HFFc6 (cell line): Measurements from ENCODE around the gene PIGU. TPM values are rescaled to one million over a fixed set of nuclear protein-coding genes. Genes with fewer than 3 reads are reported as not detected.

Experiments
- DNase-seq: peaks from one replicate; pipeline ENCODE4 v3.0.0-alpha.2; 2018
- H3K27ac Mint-ChIP-seq: 2 replicates; pipeline ENCODE4 v1.8.0; 2020; ENCODE audit warnings: mild to moderate bottlenecking, mixed read lengths
- H3K27me3 Mint-ChIP-seq: 2 replicates; pipeline ENCODE4 v1.8.0; 2021; ENCODE audit warnings: mild to moderate bottlenecking, moderate library complexity, mixed read lengths; ENCODE audit not compliant: insufficient read depth
- H3K36me3 Mint-ChIP-seq: 2 replicates; pipeline ENCODE4 v1.8.0; 2021; ENCODE audit warnings: low read depth, mixed read lengths
- H3K4me1 Mint-ChIP-seq: 2 replicates; pipeline ENCODE4 v1.8.0; 2020; ENCODE audit warnings: low read depth, mixed read lengths
- H3K4me3 Mint-ChIP-seq: 2 replicates; pipeline ENCODE4 v1.8.0; 2020; ENCODE audit warnings: mild to moderate bottlenecking, moderate library complexity, mixed read lengths
- H3K9me3 Mint-ChIP-seq: 2 replicates; pipeline ENCODE4 v1.8.0; 2020; ENCODE audit warnings: mild to moderate bottlenecking, mixed read lengths
- CTCF ChIP-seq: fragments of 200-600 bp; sonication (generic); IDR thresholded peaks from 2 replicates; pipeline ENCODE4 v1.5.0; 2021; ENCODE audit warnings: antibody characterized with exemption, mild to moderate bottlenecking
- total RNA-seq, 6 experiments: library from RNA; stranded (reverse); fragmentation: NEBNext Ultra II Directional; extraction: Animal tissue kit (Norgen Biotek cat#: 25700); gene quantifications; 2 replicates in 1 of 6; 3 replicates in 5 of 6; pipeline ENCODE4 v1.2.3, GENCODE V29; 2021

The PIGU gene
- total RNA-seq, 6 experiments from 2014 or later = 22.5 to 28.9 (median 24.9) TPM

GRCh38 chr20:34644951-34645350 lies 31.9 kb downstream of the PIGU start:
- TF ChIP-seq CTCF = no peak
- no peak for DNase-seq
- H3K4me1 Mint-ChIP-seq = no peaks in the 10 kb centered on the region
- no peak overlapping the region for H3K4me3 Mint-ChIP-seq
- H3K36me3 Mint-ChIP-seq = peaks cover 5% of the 10 kb centered on the region
- no peaks in the 10 kb centered on the region for H3K27me3 Mint-ChIP-seq
- no peak overlapping the region for H3K27ac Mint-ChIP-seq
- H3K9me3 Mint-ChIP-seq = no peaks in the 10 kb centered on the region

- no peak for TF ChIP-seq CTCF
- peaks cover 4% of the 10 kb centered on the region for H3K36me3 Mint-ChIP-seq
- H3K4me1 Mint-ChIP-seq = no peaks in the 10 kb centered on the region
- no peaks in the 10 kb centered on the region; the same call in 1 of the 2 replicates for H3K27me3 Mint-ChIP-seq
- no peak for DNase-seq
- H3K27ac Mint-ChIP-seq = no peak overlapping the region
- H3K9me3 Mint-ChIP-seq = no peaks in the 10 kb centered on the region
- no peak overlapping the region for H3K4me3 Mint-ChIP-seq
Observed at GRCh38 chr20:34644345-34644744, 32.5 kb downstream of the PIGU start.

- no peak for TF ChIP-seq CTCF
- H3K4me1 Mint-ChIP-seq = no peaks in the 10 kb centered on the region
- no peaks in the 10 kb centered on the region for H3K9me3 Mint-ChIP-seq
- peak; percentile 62 for DNase-seq
- H3K27me3 Mint-ChIP-seq = no peaks in the 10 kb centered on the region; the same call in 1 of the 2 replicates
- H3K36me3 Mint-ChIP-seq = no peaks in the 10 kb centered on the region; the same call in 1 of the 2 replicates
- no peak overlapping the region for H3K4me3 Mint-ChIP-seq
- H3K27ac Mint-ChIP-seq = no peak overlapping the region
Observed at GRCh38 chr20:34643928-34644327, 33.0 kb downstream of the PIGU start.

GRCh38 chr20:34642009-34642408 lies 34.9 kb downstream of the PIGU start:
- TF ChIP-seq CTCF = no peak
- H3K27ac Mint-ChIP-seq = no peak overlapping the region
- no peaks in the 10 kb centered on the region; the same call in 1 of the 2 replicates for H3K27me3 Mint-ChIP-seq
- H3K36me3 Mint-ChIP-seq = peaks cover 6% of the 10 kb centered on the region; the same call in 1 of the 2 replicates
- DNase-seq = no peak
- H3K4me3 Mint-ChIP-seq = no peak overlapping the region
- H3K4me1 Mint-ChIP-seq = peaks cover 14% of the 10 kb centered on the region
- no peaks in the 10 kb centered on the region for H3K9me3 Mint-ChIP-seq

- H3K9me3 Mint-ChIP-seq = no peaks in the 10 kb centered on the region
- no peaks in the 10 kb centered on the region; the same call in 1 of the 2 replicates for H3K27me3 Mint-ChIP-seq
- H3K27ac Mint-ChIP-seq = no peak overlapping the region
- H3K4me1 Mint-ChIP-seq = peaks cover 14% of the 10 kb centered on the region
- DNase-seq = no peak
- TF ChIP-seq CTCF = no peak
- H3K36me3 Mint-ChIP-seq = peaks cover 6% of the 10 kb centered on the region; the same call in 1 of the 2 replicates
- no peak overlapping the region for H3K4me3 Mint-ChIP-seq
Observed at GRCh38 chr20:34639755-34640222, 37.1 kb downstream of the PIGU start.
